Measurements from ENCODE around the gene OR52N2.

The OR52N2 gene

GRCh38 chr11:5846701-5847100, 38.0 kb downstream of the OR52N2 start:
- no peak for TF ChIP-seq CTCF (IDR thresholded peaks at IDR 0.05)

- TF ChIP-seq CTCF (IDR thresholded peaks at IDR 0.05), result no peak
These were observed 39.0 kb downstream of the OR52N2 start for GRCh38 chr11:5847711-5848110.

GRCh38 chr11:5851002-5851401, 42.3 kb downstream of the OR52N2 start:
- TF ChIP-seq CTCF (IDR thresholded peaks at IDR 0.05), result no peak

- TF ChIP-seq CTCF (IDR thresholded peaks at IDR 0.05), result no peak
These were observed 48.9 kb downstream of the OR52N2 start, which contains the start of gene OR52E8 for GRCh38 chr11:5857590-5857989. OR52E8 (minus strand) TSS chr11:5857690; CDS start chr11:5857690, 0 bp downstream.

GRCh38 chr11:5865826-5866225, 57.1 kb downstream of the OR52N2 start:
- no peak for TF ChIP-seq CTCF (IDR thresholded peaks at IDR 0.05)

Measured in LNCAP (cell line).